Nephron (organoid): ENCODE results near the gene TAF3.
"Not testable (repeated sequence)": the region's sequence is repeated elsewhere in the genome, so short reads cannot be mapped to it uniquely, and the experiment has no call there.

Experiments
- H3K27ac Mint-ChIP-seq, 3 experiments: 2 replicates each; pipeline ENCODE4 v1.8.0; 2020; ENCODE audit warnings: mixed read lengths in 3 of 3, mild to moderate bottlenecking in 2 of 3, moderate library complexity in 1 of 3
- H3K27me3 Mint-ChIP-seq: 2 replicates; pipeline ENCODE4 v1.8.0; 2021; ENCODE audit warnings: low read depth, mild to moderate bottlenecking, moderate library complexity, mixed read lengths
- H3K36me3 Mint-ChIP-seq: 2 replicates; pipeline ENCODE4 v1.8.0; 2020; ENCODE audit warnings: low read depth, mixed read lengths
- H3K4me1 Mint-ChIP-seq: 2 replicates; pipeline ENCODE4 v1.8.0; 2020; ENCODE audit warnings: mixed read lengths
- H3K4me3 Mint-ChIP-seq, 3 experiments: 2 replicates each; pipeline ENCODE4 v1.8.0; 2020; ENCODE audit warnings: mild to moderate bottlenecking in 3 of 3, mixed read lengths in 3 of 3, moderate library complexity in 2 of 3
- H3K9me3 Mint-ChIP-seq: 2 replicates; pipeline ENCODE4 v1.8.0; 2020; ENCODE audit warnings: mixed read lengths
- CTCF ChIP-seq, 3 experiments: fragments of 200-600 bp; sonication (generic); IDR thresholded peaks; one replicate each; pipeline ENCODE4 v1.5.0; 2021; ENCODE audit warnings: antibody characterized with exemption in 3 of 3; ENCODE audit not compliant: unreplicated experiment in 3 of 3

Gene TAF3

GRCh38 chr10:7818295-7819120 is at the start of gene TAF3:
TSS of gene TAF3 (plus strand) at chr10:7818505. CDS start at chr10:7818710, 205 bp downstream.
- peak within 1 kb of the TSS; percentile 54 to 85 (median 85) for H3K27ac Mint-ChIP-seq
- TF ChIP-seq CTCF (IDR thresholded peaks at IDR 0.05; ENCODE audit: unreplicated experiment in 3 of 3), result no peak
- peaks cover 25% of the 10 kb centered on the region for H3K27me3 Mint-ChIP-seq
- H3K4me3 Mint-ChIP-seq, result peak within 1 kb of the TSS; percentile 96 to 99 (median 96)
- no peaks in the 10 kb centered on the region for H3K36me3 Mint-ChIP-seq
- H3K4me1 Mint-ChIP-seq, result peaks cover 10% of the 10 kb centered on the region
- H3K9me3 Mint-ChIP-seq, result no peaks in the 10 kb centered on the region

GRCh38 chr10:7773845-7774801 is 44.2 kb upstream of the TAF3 start:
- H3K27ac Mint-ChIP-seq, result no peak overlapping the region
- no peaks in the 10 kb centered on the region for H3K4me1 Mint-ChIP-seq
- H3K27me3 Mint-ChIP-seq, result no peaks in the 10 kb centered on the region
- TF ChIP-seq CTCF (IDR thresholded peaks at IDR 0.05; ENCODE audit: unreplicated experiment in 3 of 3), result no peak
- H3K36me3 Mint-ChIP-seq, result peaks cover 69% of the 10 kb centered on the region
- H3K9me3 Mint-ChIP-seq, result no peaks in the 10 kb centered on the region
- no peak overlapping the region for H3K4me3 Mint-ChIP-seq

- peaks cover 66% of the 10 kb centered on the region for H3K36me3 Mint-ChIP-seq
- H3K4me1 Mint-ChIP-seq, result no peaks in the 10 kb centered on the region
- no peak for TF ChIP-seq CTCF (IDR thresholded peaks at IDR 0.05; ENCODE audit: unreplicated experiment in 3 of 3)
- no peaks in the 10 kb centered on the region for H3K9me3 Mint-ChIP-seq
- H3K4me3 Mint-ChIP-seq, result no peak overlapping the region
- H3K27ac Mint-ChIP-seq, result no peak overlapping the region
- H3K27me3 Mint-ChIP-seq, result no peaks in the 10 kb centered on the region
Measured at GRCh38 chr10:7776777-7777176, 41.5 kb upstream of the TAF3 start.

GRCh38 chr10:7782194-7782593 is 36.1 kb upstream of the TAF3 start:
- H3K4me1 Mint-ChIP-seq, H3K4me3 Mint-ChIP-seq, H3K27me3 Mint-ChIP-seq, H3K27ac Mint-ChIP-seq, H3K9me3 Mint-ChIP-seq: not testable (repeated sequence)
- peaks cover 36% of the 10 kb centered on the region for H3K36me3 Mint-ChIP-seq

- Mint-ChIP-seq H3K27ac (no peak overlapping the region), H3K4me3 (no peak overlapping the region), H3K36me3 (peaks cover 16% of the 10 kb centered on the region), H3K9me3 (no peaks in the 10 kb centered on the region), H3K27me3 (no peaks in the 10 kb centered on the region), H3K4me1 (peaks cover 22% of the 10 kb centered on the region)
- TF ChIP-seq CTCF (IDR thresholded peaks at IDR 0.05; ENCODE audit: unreplicated experiment in 3 of 3), result no peak
Measured at GRCh38 chr10:7786430-7786829, 31.9 kb upstream of the TAF3 start.

- no peak overlapping the region for H3K4me3 Mint-ChIP-seq
- no peaks in the 10 kb centered on the region for H3K9me3 Mint-ChIP-seq
- H3K36me3 Mint-ChIP-seq, result peaks cover 22% of the 10 kb centered on the region
- H3K27ac Mint-ChIP-seq, result no peak overlapping the region
- no peaks in the 10 kb centered on the region for H3K27me3 Mint-ChIP-seq
- peaks cover 24% of the 10 kb centered on the region for H3K4me1 Mint-ChIP-seq
- no peak for TF ChIP-seq CTCF (IDR thresholded peaks at IDR 0.05; ENCODE audit: unreplicated experiment in 3 of 3)
Measured at GRCh38 chr10:7787150-7787856, 31.0 kb upstream of the TAF3 start.
